NCI-H2227 treated with DMSO at 0.1 percent for 48 hours (cell line): ENCODE measurements around the gene SNUPN.
A peak's percentile ranks its signal among the peaks of the same experiment; 100 is the strongest.

Experiments
- DNase-seq: peaks from one replicate; lab custom pipeline; 2025; lab: John Stamatoyannopoulos, UW

SNUPN gene

GRCh38 chr15:75625542-75626347 is at the start of gene SNUPN:
Gene SNUPN, minus strand, starts transcription at chr15:75625725. Its CDS starts 4,674 bp downstream, at chr15:75621051.
- DNase-seq, result peak; percentile 84

- no peak for DNase-seq
These were observed 48.8 kb upstream of the SNUPN start for GRCh38 chr15:75674366-75674765.

- DNase-seq, result no peak
These were observed 48.1 kb upstream of the SNUPN start for GRCh38 chr15:75673426-75674235.

- DNase-seq, result no peak
These were observed 47.3 kb upstream of the SNUPN start for GRCh38 chr15:75672646-75673425.

GRCh38 chr15:75671730-75672602 is 46.4 kb upstream of the SNUPN start:
- DNase-seq, result no peak

- no peak for DNase-seq
These were observed 44.3 kb upstream of the SNUPN start for GRCh38 chr15:75669879-75670212.

GRCh38 chr15:75669191-75669878 is 43.8 kb upstream of the SNUPN start:
- no peak for DNase-seq

GRCh38 chr15:75666823-75667501 is 41.4 kb upstream of the SNUPN start:
- DNase-seq, result no peak

- no peak for DNase-seq
These were observed 38.5 kb upstream of the SNUPN start for GRCh38 chr15:75663931-75664421.

- DNase-seq, result no peak
These were observed 37.4 kb upstream of the SNUPN start for GRCh38 chr15:75662823-75663519.

GRCh38 chr15:75661756-75662140 is 36.2 kb upstream of the SNUPN start:
- DNase-seq, result no peak

- no peak for DNase-seq
These were observed 35.7 kb upstream of the SNUPN start for GRCh38 chr15:75661100-75661755.

- no peak for DNase-seq
These were observed 34.6 kb upstream of the SNUPN start for GRCh38 chr15:75659928-75660645.

- DNase-seq, result no peak
These were observed 33.7 kb upstream of the SNUPN start for GRCh38 chr15:75659141-75659771.

GRCh38 chr15:75656813-75657212 is 31.3 kb upstream of the SNUPN start:
- no peak for DNase-seq

- no peak for DNase-seq
These were observed 30.8 kb upstream of the SNUPN start for GRCh38 chr15:75656331-75656730.

GRCh38 chr15:75655931-75656330 is 30.4 kb upstream of the SNUPN start:
- DNase-seq, result no peak
